Ecto neural progenitor cell (in vitro differentiated cells): ENCODE results near the gene PPIL1.

ENCODE experiments used
- DNase-seq: peaks from one replicate; pipeline ENCODE4 v3.0.0-alpha.2; 2018; ENCODE audit warnings: low spot score

PPIL1 gene

DNA sequence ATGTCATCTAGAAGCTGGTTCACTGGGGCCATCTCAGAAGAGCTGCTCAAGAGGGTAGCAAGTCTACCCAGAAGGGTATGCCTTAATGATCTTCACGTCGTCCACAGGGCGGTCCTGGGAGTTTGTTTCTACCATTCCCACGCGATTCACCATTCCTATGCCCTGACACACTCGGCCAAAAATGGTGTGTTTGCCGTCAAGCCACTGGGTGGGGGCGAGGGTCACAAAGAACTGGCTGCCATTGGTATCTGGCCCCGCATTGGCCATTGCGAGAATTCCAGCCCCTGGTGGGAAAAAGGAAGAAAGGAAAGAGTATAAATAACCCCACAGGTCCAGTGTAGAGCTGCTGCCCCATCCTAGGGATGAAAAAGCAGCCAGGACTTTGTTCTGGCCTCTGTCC is 18.9 kb downstream of the PPIL1 start:
- DNase-seq, result no peak

GRCh38 chr6:36853325-36853724 is 21.3 kb downstream of the PPIL1 start:
- no peak for DNase-seq

DNA sequence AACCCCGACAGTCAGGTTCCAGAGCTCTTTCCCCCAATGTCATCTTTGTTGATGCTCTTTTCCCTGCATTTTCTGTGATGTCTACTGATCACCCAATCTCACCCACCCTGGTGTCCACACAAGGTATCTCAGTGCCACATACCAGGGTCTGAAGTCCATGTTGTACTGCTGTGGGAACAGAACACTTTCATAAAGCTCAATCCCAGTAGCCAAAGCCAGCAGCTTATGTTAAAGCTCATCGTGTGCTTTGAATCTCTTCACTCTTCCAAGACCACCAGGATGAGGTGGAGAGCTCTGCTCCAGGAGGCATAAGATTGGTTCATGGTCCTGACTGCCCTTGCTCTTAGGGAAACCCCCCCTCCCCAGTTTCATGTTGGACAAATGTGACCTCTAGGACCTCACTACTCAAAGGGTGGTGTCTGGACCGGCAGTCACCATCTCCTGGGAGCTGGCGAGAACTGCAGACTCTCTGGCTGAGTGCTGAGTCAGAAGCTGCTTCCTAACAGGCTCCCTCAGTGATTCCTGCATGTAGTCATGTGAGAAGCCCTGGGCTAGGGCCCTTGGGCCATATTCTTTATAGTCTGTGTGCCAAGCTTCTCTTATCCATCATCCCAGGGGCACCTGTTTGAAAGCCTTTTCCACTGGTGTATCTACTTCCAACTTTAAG is 22.0 kb downstream of the PPIL1 start:
- no peak for DNase-seq

DNA sequence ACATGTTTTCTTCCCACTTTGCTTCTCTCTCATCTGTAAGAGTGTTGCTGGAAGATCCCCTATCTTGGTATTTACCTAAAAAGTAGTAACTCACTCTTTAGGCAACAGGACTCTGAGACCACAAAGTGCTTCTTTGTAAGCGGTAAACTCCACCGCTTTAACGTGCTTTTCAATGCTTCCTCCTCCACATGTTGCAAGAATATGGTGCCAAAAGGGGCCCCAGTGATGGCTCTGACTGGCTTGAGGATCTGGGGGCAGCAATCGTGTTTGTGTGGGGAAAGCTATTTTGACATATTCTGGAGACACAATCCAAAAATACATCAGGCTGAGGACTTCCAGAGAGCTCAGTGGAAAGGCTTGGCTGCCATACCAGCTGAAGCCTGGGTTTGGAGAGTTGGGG is 23.0 kb downstream of the PPIL1 start:
- no peak for DNase-seq

- peak; percentile 62 for DNase-seq
These were observed 23.4 kb downstream of the PPIL1 start for GRCh38 chr6:36851149-36851614.

DNA sequence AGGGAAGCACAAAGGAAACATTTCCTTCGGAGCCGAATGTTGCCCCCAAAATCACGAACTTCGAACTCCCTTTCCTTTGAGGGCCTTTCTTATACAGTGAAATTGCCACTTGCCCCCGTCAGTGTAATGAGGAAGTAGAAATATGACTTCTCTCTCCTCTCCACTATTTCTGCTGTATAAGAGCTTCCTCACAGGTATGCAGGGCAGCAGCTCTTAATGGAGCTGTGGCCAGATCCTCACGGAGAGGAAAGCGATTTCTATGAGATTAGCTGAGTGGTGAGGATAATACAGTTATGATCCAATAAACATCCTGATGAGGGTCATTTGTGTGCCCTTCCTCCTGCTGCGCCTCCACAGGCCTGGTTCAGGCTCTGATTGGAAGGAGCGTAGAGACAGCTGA is 24.6 kb downstream of the PPIL1 start:
- no peak for DNase-seq

- peak; percentile 88 for DNase-seq
These were observed 25.8 kb downstream of the PPIL1 start for GRCh38 chr6:36848658-36849441.

- DNase-seq, result no peak
These were observed 26.6 kb downstream of the PPIL1 start for GRCh38 chr6:36847991-36848390.

DNA sequence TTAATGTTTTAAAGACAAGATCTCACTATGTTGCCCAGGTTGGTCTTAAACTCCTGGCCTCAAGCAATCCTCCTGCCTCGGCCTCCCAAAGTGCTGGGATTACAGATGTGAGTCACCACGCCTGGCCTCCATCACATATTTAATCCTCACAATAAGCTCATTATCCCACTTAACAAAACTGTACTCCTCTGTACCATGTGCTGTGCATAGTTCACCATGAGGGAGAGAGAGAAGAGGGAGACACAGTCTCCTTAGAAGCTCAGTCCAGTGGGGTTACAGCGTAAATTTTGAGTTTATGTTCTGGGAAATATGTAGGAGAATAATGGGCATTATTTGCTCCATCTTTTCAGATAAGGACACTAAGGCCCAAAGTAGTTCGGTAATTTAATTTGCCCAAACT is 27.5 kb downstream of the PPIL1 start:
- no peak for DNase-seq

DNA sequence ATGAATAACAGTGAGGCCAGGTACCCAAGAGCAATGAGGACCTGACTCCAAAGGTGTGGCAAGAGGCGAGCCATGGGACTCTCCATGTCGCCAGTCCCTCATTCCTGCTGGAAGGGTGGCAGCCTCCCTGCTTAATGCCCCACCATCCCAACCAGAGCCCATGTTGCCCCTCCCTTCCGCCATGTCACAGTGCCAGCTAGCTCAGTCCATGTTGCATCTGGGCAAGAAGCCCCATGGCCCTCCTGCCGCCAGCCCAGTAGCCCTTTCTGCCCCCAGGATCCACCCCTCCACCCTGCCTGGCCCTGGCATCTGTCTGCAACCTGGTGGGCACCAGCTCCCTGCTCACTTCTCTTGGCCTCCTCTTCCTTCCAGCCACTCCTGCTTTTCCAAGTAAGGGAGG is 29.4 kb downstream of the PPIL1 start:
- DNase-seq, result no peak

GRCh38 chr6:36844232-36845170 is 30.1 kb downstream of the PPIL1 start:
- no peak for DNase-seq

DNA sequence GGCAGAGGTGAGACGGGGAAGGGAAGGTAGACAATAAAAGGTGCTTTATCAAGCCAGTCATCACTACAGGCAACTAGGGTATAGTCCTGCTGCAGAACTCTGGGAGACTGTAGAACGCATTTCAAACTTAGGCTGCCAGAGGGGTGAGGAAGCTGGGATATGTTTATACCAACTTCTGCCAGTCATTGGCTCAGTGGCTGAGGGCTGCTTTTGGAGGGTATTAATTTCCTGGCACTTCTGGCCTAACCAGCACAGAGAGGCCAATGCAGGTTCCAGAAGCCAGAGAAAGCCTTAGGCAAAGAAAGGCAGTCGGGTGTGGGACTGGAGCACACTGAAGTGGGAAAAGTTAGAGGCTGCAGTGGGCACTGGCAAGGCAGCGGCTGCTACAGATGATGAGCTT is 31.4 kb downstream of the PPIL1 start:
- no peak for DNase-seq

DNA sequence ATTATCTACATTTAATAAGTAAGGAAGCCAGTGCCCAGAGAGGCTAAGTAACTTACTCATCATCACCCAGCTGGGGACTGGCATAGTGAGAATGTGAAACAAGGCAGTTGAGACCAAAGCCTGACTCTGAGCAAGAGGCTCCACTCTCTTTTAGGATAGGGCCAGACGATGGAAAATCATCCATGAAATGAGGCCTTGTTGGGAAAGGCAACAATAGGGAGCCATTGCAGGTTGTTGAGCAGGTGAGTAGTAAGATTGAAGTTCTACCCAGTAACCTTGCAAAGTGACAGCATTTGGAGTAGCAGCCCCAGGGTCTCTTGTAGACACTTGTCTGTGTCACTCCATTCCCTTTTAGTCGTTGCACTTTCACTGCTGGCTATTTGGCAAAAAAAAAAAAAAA is 32.8 kb downstream of the PPIL1 start:
- DNase-seq, result no peak

GRCh38 chr6:36840432-36841403 is 33.9 kb downstream of the PPIL1 start:
- DNase-seq, result peak; percentile 64

DNA sequence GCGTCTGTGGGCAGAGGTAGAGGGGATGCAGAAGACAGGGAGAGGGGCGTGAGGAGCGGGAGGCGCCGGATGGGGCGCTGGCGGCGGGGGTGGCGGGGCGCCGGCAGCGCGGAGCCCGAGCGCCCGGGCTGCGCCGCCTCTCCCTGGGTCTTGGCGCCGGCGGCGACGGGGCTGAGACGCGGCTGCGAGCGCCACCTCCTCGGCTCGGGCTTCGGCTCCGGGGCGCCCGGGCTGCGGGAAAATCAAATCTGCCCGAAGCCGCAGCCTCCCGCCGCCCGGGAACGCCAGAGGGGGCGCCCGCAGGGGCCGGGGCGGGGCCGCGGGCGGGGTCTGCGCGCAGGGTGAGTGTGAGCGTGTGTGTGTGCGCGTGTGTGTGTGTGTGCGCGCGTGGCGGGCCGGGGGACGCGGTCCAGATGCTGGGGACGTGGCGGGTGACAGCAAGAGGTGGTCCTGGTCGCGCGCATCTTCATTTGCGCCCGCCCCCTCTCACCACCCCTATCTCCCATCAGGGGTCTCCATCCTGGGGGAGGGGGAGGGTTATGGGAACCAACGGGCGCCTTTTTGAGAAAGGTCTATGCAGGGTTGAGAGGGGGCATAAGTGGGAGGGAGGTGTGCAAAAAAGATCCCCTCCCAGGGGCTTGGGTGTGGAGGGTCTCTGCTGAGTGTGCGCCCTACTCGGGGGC is 34.7 kb downstream of the PPIL1 start:
- DNase-seq, result peak; percentile 74

GRCh38 chr6:36838896-36839748 is 35.5 kb downstream of the PPIL1 start, which contains the start of gene CPNE5:
Gene CPNE5 (minus strand): TSS chr6:36839444. CDS start chr6:36839377, 67 bp downstream.
- DNase-seq, result peak; percentile 66

DNA sequence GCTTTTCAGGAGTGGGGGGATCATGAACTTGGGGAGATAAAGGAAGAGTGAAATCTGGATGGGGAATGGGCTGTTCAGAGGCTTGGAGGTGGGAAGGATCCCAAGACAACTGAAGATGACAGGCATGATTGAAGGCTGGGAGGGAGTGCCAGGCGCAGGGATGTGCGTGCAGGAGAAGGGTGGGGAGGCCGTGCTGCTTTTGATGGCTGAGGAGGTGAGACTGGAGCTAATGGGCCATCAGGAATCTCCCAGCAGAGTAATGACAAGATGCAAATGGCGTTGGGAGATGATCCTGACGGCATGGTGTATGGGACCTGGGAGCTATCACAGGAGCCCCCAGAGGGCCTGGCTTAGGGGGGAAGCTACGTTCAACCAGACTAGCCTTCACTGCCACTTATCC is 36.9 kb downstream of the PPIL1 start:
- DNase-seq, result no peak

GRCh38 chr6:36837022-36837339 is 37.6 kb downstream of the PPIL1 start:
- no peak for DNase-seq

DNA sequence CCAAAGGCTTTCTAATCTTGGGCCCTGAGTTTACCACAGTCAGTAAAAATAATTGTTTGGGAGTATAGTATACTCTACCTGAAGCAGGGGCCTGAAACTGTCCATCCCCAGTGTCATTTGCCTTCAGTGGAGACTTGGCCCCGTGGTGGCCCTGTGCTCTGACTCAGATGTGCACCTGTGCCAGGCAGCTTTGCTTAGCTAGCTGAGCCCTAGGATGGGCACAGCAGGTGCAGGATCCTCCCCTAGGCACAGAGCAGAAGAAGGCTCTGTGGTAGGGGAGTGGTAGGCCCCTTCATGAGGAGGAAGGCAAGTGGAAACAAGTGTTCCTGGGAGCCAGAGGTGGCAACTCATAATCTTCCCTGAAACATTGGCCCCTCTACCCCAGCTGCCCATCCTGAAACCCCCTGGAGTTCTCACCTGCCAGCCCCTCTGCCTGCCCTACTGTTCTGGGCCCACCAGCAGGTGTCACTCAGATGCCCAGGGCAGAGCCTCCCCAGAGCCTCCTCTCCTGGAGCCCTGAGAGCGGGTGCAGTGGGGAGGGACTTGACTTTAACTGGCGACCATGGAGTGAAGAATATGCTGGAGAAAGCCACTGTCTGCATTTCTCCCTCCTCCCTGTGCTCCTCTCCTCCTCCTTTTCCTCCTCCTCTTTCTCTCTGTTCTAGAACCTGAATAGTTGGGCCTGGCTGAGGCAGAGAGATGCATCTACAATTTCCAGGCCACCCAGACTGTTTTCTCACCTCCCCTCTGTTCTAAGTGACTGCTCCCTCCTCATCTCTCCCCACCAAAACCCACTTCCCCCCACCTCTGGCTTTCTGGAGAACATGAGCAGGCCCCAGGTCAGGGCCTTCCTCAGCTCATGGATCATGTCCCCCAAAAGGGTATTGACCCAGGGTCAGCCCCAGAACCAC is 38.2 kb downstream of the PPIL1 start:
- no peak for DNase-seq
